H1 (cell line): ENCODE data around the gene DPY19L1. TPM values are rescaled to one million over a fixed set of nuclear protein-coding genes. Genes with fewer than 3 reads are reported as not detected.

Experiments
- CTCF ChIA-PET: fragments of 300-600 bp; sonication (Branson Sonifier 250); formaldehyde crosslinking; loops from one replicate; lab custom pipeline; 2021; ENCODE audit not compliant: partially characterized antibody; lab: Charles Lee
- POLR2A ChIA-PET: fragments of 300-600 bp; sonication (Branson Sonifier 250); formaldehyde crosslinking; loops from one replicate; lab custom pipeline; 2021; ENCODE audit warnings: inconsistent platforms; ENCODE audit not compliant: partially characterized antibody; lab: Charles Lee
- DNase-seq, 2 experiments: peaks; one replicate each; pipeline versions ENCODE4 v3.0.0 to v3.0.0-alpha.2; 2010 to 2022; ENCODE audit warnings: low spot score in 2 of 2, low read depth in 1 of 2, mixed read lengths in 1 of 2
- FAIRE-seq: peaks from 2 replicates; lab custom pipeline; 2011; peaks lifted over from hg19 to GRCh38; lab: Jason Lieb, UNC
- H2AFZ ChIP-seq: 2 replicates; pipeline ENCODE4 v1.8.1; 2012; ENCODE audit warnings: low read length, inconsistent platforms
- H2AK5ac ChIP-seq: 2 replicates; pipeline ENCODE4 v1.6.1; 2013; ENCODE audit warnings: low read depth, low read length
- H2BK120ac ChIP-seq: replicated peaks from 2 replicates; pipeline ENCODE3; 2013; ENCODE audit warnings: low read depth, low read length, inconsistent platforms
- H2BK12ac ChIP-seq: 2 replicates; pipeline ENCODE4 v1.6.1; 2013; ENCODE audit warnings: low read depth, low read length
- H2BK15ac ChIP-seq: 2 replicates; pipeline ENCODE4 v1.6.1; 2013; ENCODE audit warnings: low read length
- H2BK20ac ChIP-seq: 2 replicates; pipeline ENCODE4 v1.6.1; 2013; ENCODE audit warnings: low read length
- H2BK5ac ChIP-seq: 2 replicates; pipeline ENCODE4 v1.6.1; 2013; ENCODE audit warnings: low read depth, low read length
- H3K14ac ChIP-seq: 2 replicates; pipeline ENCODE4 v1.6.1; 2013; ENCODE audit warnings: inconsistent platforms; ENCODE audit not compliant: insufficient read length
- H3K18ac ChIP-seq: 2 replicates; pipeline ENCODE4 v1.6.1; 2013; ENCODE audit warnings: low read length; ENCODE audit errors: extremely low read depth
- H3K23ac ChIP-seq: 2 replicates; pipeline ENCODE4 v1.6.1; 2013; ENCODE audit warnings: inconsistent platforms; ENCODE audit not compliant: insufficient read length
- H3K23me2 ChIP-seq: 2 replicates; pipeline ENCODE4 v1.6.1; 2013; ENCODE audit warnings: low read depth, low read length
- H3K27ac ChIP-seq: 2 replicates; pipeline ENCODE4 v1.6.1; 2011; ENCODE audit warnings: low read depth, low read length, inconsistent platforms
- H3K27me3 ChIP-seq, 4 experiments: replicated peaks in 1 of 4; 1 replicate in 1 of 4; 2 replicates in 3 of 4; pipeline versions ENCODE4 v1.6.1 to v1.8.1; 2011 to 2013; ENCODE audit warnings: low read length in 3 of 4, mild to moderate bottlenecking in 3 of 4, inconsistent platforms in 2 of 4, mixed read lengths in 2 of 4, moderate library complexity in 1 of 4; ENCODE audit not compliant: control insufficient read depth in 3 of 4, insufficient read depth in 3 of 4; ENCODE audit errors: extremely low read depth in 1 of 4
- H3K36me3 ChIP-seq, 4 experiments: 2 replicates each; pipeline versions ENCODE4 v1.6.1 to v1.8.1; 2011 to 2013; ENCODE audit warnings: mild to moderate bottlenecking in 4 of 4, low read length in 3 of 4, moderate library complexity in 2 of 4, control low read depth in 1 of 4, inconsistent platforms in 1 of 4; ENCODE audit not compliant: insufficient read depth in 4 of 4, control insufficient read depth in 2 of 4
- H3K4ac ChIP-seq: replicated peaks from 2 replicates; pipeline ENCODE3; 2013; ENCODE audit warnings: low read length, low read depth, mixed read lengths, inconsistent platforms; ENCODE audit not compliant: insufficient read length
- H3K4me1 ChIP-seq, 4 experiments: replicated peaks in 1 of 4; 1 replicate in 1 of 4; 2 replicates in 3 of 4; pipeline versions ENCODE4 v1.6.1 to v1.8.1; 2011 to 2013; ENCODE audit warnings: low read length in 3 of 4, inconsistent platforms in 2 of 4, mixed read lengths in 1 of 4; ENCODE audit not compliant: insufficient read depth in 4 of 4, control insufficient read depth in 3 of 4
- H3K4me2 ChIP-seq, 2 experiments: 2 replicates each; pipeline versions ENCODE4 v1.6.1 to v1.8.1; 2011 to 2013; ENCODE audit warnings: low read depth in 2 of 2, low read length in 2 of 2, control low read depth in 1 of 2, inconsistent platforms in 1 of 2, mild to moderate bottlenecking in 1 of 2; ENCODE audit not compliant: insufficient read depth in 1 of 2
- H3K4me3 ChIP-seq, 4 experiments: fragments of 200-600, 300-600 bp in 1 of 4; sonication (generic), shearing (Covaris generic), sonication (Bioruptor Twin) in 1 of 4; 2 replicates each; pipeline versions ENCODE4 v1.5.1 to v1.8.1; 2011 to 2016; ENCODE audit warnings: low read length in 4 of 4, low read depth in 3 of 4, control low read depth in 2 of 4, inconsistent platforms in 2 of 4, mild to moderate bottlenecking in 2 of 4, mixed read lengths in 1 of 4, moderate library complexity in 1 of 4; ENCODE audit not compliant: insufficient read depth in 2 of 4; ENCODE audit errors: extremely low read depth in 1 of 4
- H3K56ac ChIP-seq: replicated peaks from 2 replicates; pipeline ENCODE3; 2013; ENCODE audit warnings: low read depth, mild to moderate bottlenecking, mixed read lengths, low read length, inconsistent platforms; ENCODE audit not compliant: insufficient read length
- H3K79me1 ChIP-seq: 2 replicates; pipeline ENCODE4 v1.6.1; 2013; ENCODE audit warnings: low read depth, low read length, control low read depth
- H3K79me2 ChIP-seq, 2 experiments: 2 replicates each; pipeline versions ENCODE4 v1.6.1 to v1.8.1; 2012 to 2013; ENCODE audit warnings: low read length in 2 of 2, mild to moderate bottlenecking in 2 of 2, inconsistent platforms in 1 of 2; ENCODE audit not compliant: insufficient read depth in 2 of 2, control insufficient read depth in 1 of 2
- H3K9ac ChIP-seq, 4 experiments: replicated peaks in 1 of 4; 1 replicate in 1 of 4; 2 replicates in 3 of 4; pipeline versions ENCODE4 v1.6.1 to v1.8.1; 2011 to 2013; ENCODE audit warnings: low read depth in 3 of 4, low read length in 3 of 4, control low read depth in 2 of 4, mild to moderate bottlenecking in 2 of 4, moderate library complexity in 2 of 4, inconsistent platforms in 1 of 4; ENCODE audit errors: extremely low read depth in 1 of 4
- H3K9me3 ChIP-seq, 2 experiments: 2 replicates each; pipeline versions ENCODE4 v1.6.1 to v1.8.1; 2012 to 2013; ENCODE audit warnings: mild to moderate bottlenecking in 2 of 2, moderate library complexity in 2 of 2, control low read depth in 1 of 2, inconsistent platforms in 1 of 2, low read depth in 1 of 2, low read length in 1 of 2, mixed read lengths in 1 of 2; ENCODE audit not compliant: insufficient read depth in 2 of 2
- H4K20me1 ChIP-seq, 2 experiments: replicated peaks in 1 of 2; 2 replicates each; pipeline versions ENCODE3 to v1.8.1; 2011 to 2013; ENCODE audit warnings: inconsistent platforms in 2 of 2, low read length in 2 of 2, mild to moderate bottlenecking in 1 of 2; ENCODE audit not compliant: insufficient read depth in 2 of 2, control insufficient read depth in 1 of 2
- H4K5ac ChIP-seq: 2 replicates; pipeline ENCODE4 v1.6.1; 2013; ENCODE audit warnings: low read length, low read depth, mixed read lengths, inconsistent platforms; ENCODE audit not compliant: insufficient read length
- H4K8ac ChIP-seq: 2 replicates; pipeline ENCODE4 v1.8.0; 2013; ENCODE audit warnings: mild to moderate bottlenecking, moderate library complexity, low read length, inconsistent platforms; ENCODE audit not compliant: insufficient read depth; ENCODE audit errors: extremely low read depth
- H4K91ac ChIP-seq: replicated peaks from 2 replicates; pipeline ENCODE3; 2013; ENCODE audit warnings: low read length, mixed read lengths, inconsistent platforms; ENCODE audit not compliant: insufficient read length
- ASH2L ChIP-seq: fragments of 200-600, 300-600 bp; sonication (generic); IDR thresholded peaks from one replicate; pipeline ENCODE4 v1.7.1; 2017; ENCODE audit warnings: low read length
- HDAC2 ChIP-seq, 2 experiments: fragments of 300-600 bp in 1 of 2; sonication (generic) in 1 of 2; IDR thresholded peaks; 2 replicates each; pipeline ENCODE4 v1.6.1; 2011 to 2012; ENCODE audit warnings: low read depth in 2 of 2, low read length in 2 of 2, mild to moderate bottlenecking in 2 of 2, moderate library complexity in 2 of 2, borderline replicate concordance in 1 of 2, inconsistent platforms in 1 of 2
- MAFK ChIP-seq: IDR thresholded peaks from 2 replicates; pipeline ENCODE4 v1.6.1; 2012; ENCODE audit warnings: low read depth, mild to moderate bottlenecking, improper control_type of control experiment, low read length
- NANOG ChIP-seq: IDR thresholded peaks from 2 replicates; pipeline ENCODE4 v1.6.1; 2011; ENCODE audit warnings: low read length, low read depth, mild to moderate bottlenecking, inconsistent platforms; ENCODE audit not compliant: insufficient read depth, poor library complexity, severe bottlenecking
- RBBP5 ChIP-seq: IDR thresholded peaks from 2 replicates; pipeline ENCODE4 v1.7.1; 2012; ENCODE audit warnings: low read depth, mild to moderate bottlenecking, inconsistent platforms, low read length, moderate library complexity, borderline replicate concordance
- SAP30 ChIP-seq: fragments of 300-600 bp; sonication (generic); IDR thresholded peaks from 2 replicates; pipeline ENCODE4 v1.7.1; 2012; ENCODE audit warnings: low read length, moderate library complexity, mild to moderate bottlenecking, inconsistent platforms; ENCODE audit not compliant: insufficient read depth, insufficient replicate concordance
- SIRT6 ChIP-seq: IDR thresholded peaks from one replicate; pipeline ENCODE4 v1.7.1; 2012; ENCODE audit warnings: low read length, inconsistent platforms
- SIX5 ChIP-seq: IDR thresholded peaks from 2 replicates; pipeline ENCODE4 v1.6.1; 2011; ENCODE audit warnings: mild to moderate bottlenecking, low read depth, low read length
- SP1 ChIP-seq: IDR thresholded peaks from 2 replicates; pipeline ENCODE4 v1.6.1; 2011; ENCODE audit warnings: low read depth, low read length
- SP2 ChIP-seq: IDR thresholded peaks from 2 replicates; pipeline ENCODE4 v1.6.1; 2012; ENCODE audit warnings: mild to moderate bottlenecking, low read length, inconsistent platforms
- TAF1 ChIP-seq: IDR thresholded peaks from 2 replicates; pipeline ENCODE4 v1.6.1; 2011; ENCODE audit warnings: mild to moderate bottlenecking, low read depth, low read length
- TEAD4 ChIP-seq: IDR thresholded peaks from 2 replicates; pipeline ENCODE4 v1.6.1; 2012; ENCODE audit warnings: low read depth, low read length, inconsistent platforms, mixed read lengths
- polyA plus RNA-seq, 7 experiments: library from polyadenylated mRNA; depleted of rRNA in 3 of 7; stranded (reverse) in 5 of 7; unstranded in 2 of 7; fragments of >200 nt in 5 of 7; fragments of 200-250 nt in 2 of 7; gene quantifications; 1 replicate in 5 of 7; 2 replicates in 1 of 7; 4 replicates in 1 of 7; pipeline versions ENCODE4 v1.2.1 to v1.2.3, GENCODE V29; 2011 to 2013; ENCODE audit warnings: missing spikeins in 2 of 7, mixed read lengths in 2 of 7
- total RNA-seq: library from RNA; stranded (reverse); fragmentation: NEBNext Ultra II Directional; extraction: Animal tissue kit (Norgen Biotek cat#: 25700); gene quantifications from 2 replicates; pipeline ENCODE4 v1.2.1, GENCODE V29; 2021

The DPY19L1 gene
- total and polyA plus RNA-seq, 2 of the 8 experiments (the other 6 are each of a cell fraction or from before 2014, with no cell fraction given) = 14.1 to 23.3 TPM

- Histone ChIP-seq H3K4me1 (peaks cover 0 to 6% (median 1%) of the 10 kb centered on the region in 4 experiments; a peak in 2 of 7 replicates), H2AFZ (no peak overlapping the region), H3K27me3 (no peaks in the 10 kb centered on the region), H2AK5ac (no peak overlapping the region), H4K91ac (no peak overlapping the region)
- POLR2A ChIA-PET = no interaction called here
- TF ChIP-seq TEAD4 (no peak), SIRT6 (no peak), SP1 (no peak), SIX5 (no peak), SP2 (no peak), HDAC2 (IDR thresholded peaks at IDR 0.05; ENCODE audit: borderline replicate concordance in 1 of 2, low read depth in 2 of 2, low read length in 2 of 2) (no peak), TAF1 (no peak), ASH2L (no peak), SAP30 (no peak), MAFK (no peak), NANOG (no peak), RBBP5 (no peak)
- TF ChIP-seq, all 59 proteins: peak for 0
- H4K20me1 ChIP-seq = no peaks in the 10 kb centered on the region
- no peak overlapping the region for H3K18ac ChIP-seq
- no peak overlapping the region for H3K14ac ChIP-seq
- no peak overlapping the region for H3K23ac ChIP-seq
- CTCF ChIA-PET = no interaction called here
- no peak overlapping the region for H3K4me3 ChIP-seq
- no peak overlapping the region for H3K4me2 ChIP-seq
- no peaks in the 10 kb centered on the region for H3K23me2 ChIP-seq
- H3K56ac ChIP-seq = no peak overlapping the region
- H4K5ac ChIP-seq = no peak overlapping the region
- H4K8ac ChIP-seq = no peak overlapping the region
- FAIRE-seq (no peak), DNase-seq (no peak)
- no peak overlapping the region for H3K27ac ChIP-seq
- peaks cover 0 to 2% of the 10 kb centered on the region in 2 experiments; a peak in 1 of 4 replicates for H3K79me2 ChIP-seq
- H3K4ac ChIP-seq = no peak overlapping the region
- H2BK12ac ChIP-seq = no peak overlapping the region
- no peak overlapping the region for H2BK15ac ChIP-seq
- no peak overlapping the region for H2BK20ac ChIP-seq
- H2BK5ac ChIP-seq = no peak overlapping the region
- H3K36me3 ChIP-seq = peaks cover 0 to 7% (median 4%) of the 10 kb centered on the region in 4 experiments; a peak in 4 of 8 replicates
- no peak overlapping the region for H3K9ac ChIP-seq
- no peaks in the 10 kb centered on the region for H3K9me3 ChIP-seq
- peaks cover 2% of the 10 kb centered on the region; the same call in 1 of the 2 replicates for H3K79me1 ChIP-seq
- no peak overlapping the region for H2BK120ac ChIP-seq
Measured at GRCh38 chr7:35007768-35008167, 29.5 kb downstream of the DPY19L1 start.
